Nephron progenitor cell (in vitro differentiated cells): ENCODE data around the gene MRPL27.
"Not testable (repeated sequence)": the region's sequence is repeated elsewhere in the genome, so short reads cannot be mapped to it uniquely, and the experiment has no call there.

ENCODE experiments used
- DNase-seq: peaks from one replicate; pipeline ENCODE4 v3.0.0; 2021
- H3K27ac Mint-ChIP-seq: 2 replicates; pipeline ENCODE4 v1.8.0; 2021; ENCODE audit warnings: mild to moderate bottlenecking, moderate library complexity, mixed read lengths
- H3K27me3 Mint-ChIP-seq: 2 replicates; pipeline ENCODE4 v1.8.0; 2021; ENCODE audit warnings: mild to moderate bottlenecking, low read depth, mixed read lengths; ENCODE audit not compliant: poor library complexity
- H3K36me3 Mint-ChIP-seq: 2 replicates; pipeline ENCODE4 v1.8.0; 2021; ENCODE audit warnings: low read depth, mixed read lengths
- H3K4me1 Mint-ChIP-seq: 2 replicates; pipeline ENCODE4 v1.8.0; 2021; ENCODE audit warnings: mixed read lengths
- H3K4me3 Mint-ChIP-seq: 2 replicates; pipeline ENCODE4 v1.8.0; 2021; ENCODE audit warnings: mild to moderate bottlenecking, moderate library complexity, mixed read lengths
- H3K9me3 Mint-ChIP-seq: 2 replicates; pipeline ENCODE4 v1.8.0; 2021; ENCODE audit warnings: mild to moderate bottlenecking, moderate library complexity, mixed read lengths
- CTCF ChIP-seq: fragments of 200-600 bp; sonication (generic); IDR thresholded peaks from 2 replicates; pipeline ENCODE4 v1.5.0; 2021; ENCODE audit warnings: antibody characterized with exemption

MRPL27 gene

GRCh38 chr17:50372758-50373556 lies at the start of gene MRPL27, which contains the start of gene EME1:
TSS of gene MRPL27 (minus strand) at chr17:50373184. CDS start at chr17:50373170, 14 bp downstream.
TSS of gene EME1 (plus strand) at chr17:50373229. CDS start at chr17:50375209, 1,980 bp downstream.
- Mint-ChIP-seq H3K4me3 (peak within 1 kb of the TSS; percentile 99), H3K9me3 (no peaks in the 10 kb centered on the region), H3K36me3 (peaks cover 37% of the 10 kb centered on the region), H3K27me3 (peaks cover 3% of the 10 kb centered on the region), H3K27ac (peak within 1 kb of the TSS; percentile 99), H3K4me1 (peaks cover 32% of the 10 kb centered on the region)
- DNase-seq: peak; percentile 74
- TF ChIP-seq CTCF: no peak

DNA sequence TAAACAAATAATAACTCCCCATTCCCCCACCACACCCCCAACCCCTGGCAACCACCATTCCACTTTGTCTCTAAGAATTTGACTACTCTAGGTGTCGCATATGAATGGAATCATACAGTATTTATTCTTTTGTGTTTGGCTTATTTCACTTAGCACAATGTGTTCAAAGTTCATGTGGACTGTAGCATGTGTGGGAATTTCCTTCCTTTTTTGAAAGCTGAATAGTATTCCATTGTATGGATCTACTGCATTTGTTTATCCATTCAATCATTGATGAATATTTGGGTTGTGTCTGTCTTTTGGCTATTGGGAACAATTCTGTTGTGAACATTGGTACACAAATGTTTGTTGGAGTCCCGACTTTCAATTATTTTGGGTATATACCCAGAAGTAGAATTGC lies 49.8 kb upstream of the MRPL27 start:
- no peak overlapping the region for H3K4me3 Mint-ChIP-seq
- no peak for DNase-seq
- no peak for TF ChIP-seq CTCF
- peaks cover 6% of the 10 kb centered on the region for H3K36me3 Mint-ChIP-seq
- H3K4me1 Mint-ChIP-seq: peaks cover 38% of the 10 kb centered on the region
- peaks cover 26% of the 10 kb centered on the region for H3K9me3 Mint-ChIP-seq
- no peak overlapping the region for H3K27ac Mint-ChIP-seq
- peaks cover 16% of the 10 kb centered on the region for H3K27me3 Mint-ChIP-seq

- Mint-ChIP-seq H3K36me3 (peaks cover 6% of the 10 kb centered on the region), H3K9me3 (peaks cover 26% of the 10 kb centered on the region), H3K27ac (no peak overlapping the region), H3K27me3 (peaks cover 20% of the 10 kb centered on the region), H3K4me1 (peaks cover 25% of the 10 kb centered on the region), H3K4me3 (no peak overlapping the region)
- no peak for TF ChIP-seq CTCF
- DNase-seq: no peak
Measured at GRCh38 chr17:50421308-50422051, 48.5 kb upstream of the MRPL27 start.

- Mint-ChIP-seq H3K4me3 (no peak overlapping the region), H3K36me3 (peaks cover 6% of the 10 kb centered on the region), H3K4me1 (peaks cover 22% of the 10 kb centered on the region), H3K27me3 (peaks cover 28% of the 10 kb centered on the region), H3K9me3 (peaks cover 26% of the 10 kb centered on the region), H3K27ac (no peak overlapping the region)
- TF ChIP-seq CTCF: no peak
- no peak for DNase-seq
Measured at GRCh38 chr17:50420419-50421112, 47.6 kb upstream of the MRPL27 start.

DNA sequence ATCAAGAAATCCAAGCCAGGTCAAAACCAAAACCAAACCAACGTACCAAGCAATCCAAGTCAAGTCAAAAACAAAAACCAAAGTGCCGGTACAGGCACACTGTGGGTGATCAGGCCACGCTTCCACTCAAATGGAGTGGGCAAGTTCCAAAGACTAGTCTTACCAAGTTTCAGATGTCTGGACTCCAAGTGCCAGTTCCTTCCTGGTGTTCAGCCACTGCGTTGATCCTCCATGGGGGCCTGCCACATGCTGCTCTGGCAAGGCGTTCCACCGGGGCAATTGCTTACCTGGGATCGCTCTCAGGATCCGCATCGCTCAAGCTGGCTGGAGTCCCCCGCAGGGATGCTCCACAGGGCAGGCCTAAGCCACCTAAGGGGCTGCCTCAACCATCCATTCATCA lies 46.6 kb upstream of the MRPL27 start:
- H3K9me3 Mint-ChIP-seq: peaks cover 26% of the 10 kb centered on the region
- H3K27ac Mint-ChIP-seq, H3K4me3 Mint-ChIP-seq, H3K36me3 Mint-ChIP-seq, DNase-seq: not testable (repeated sequence)
- H3K27me3 Mint-ChIP-seq: peaks cover 28% of the 10 kb centered on the region
- peaks cover 12% of the 10 kb centered on the region for H3K4me1 Mint-ChIP-seq

DNA sequence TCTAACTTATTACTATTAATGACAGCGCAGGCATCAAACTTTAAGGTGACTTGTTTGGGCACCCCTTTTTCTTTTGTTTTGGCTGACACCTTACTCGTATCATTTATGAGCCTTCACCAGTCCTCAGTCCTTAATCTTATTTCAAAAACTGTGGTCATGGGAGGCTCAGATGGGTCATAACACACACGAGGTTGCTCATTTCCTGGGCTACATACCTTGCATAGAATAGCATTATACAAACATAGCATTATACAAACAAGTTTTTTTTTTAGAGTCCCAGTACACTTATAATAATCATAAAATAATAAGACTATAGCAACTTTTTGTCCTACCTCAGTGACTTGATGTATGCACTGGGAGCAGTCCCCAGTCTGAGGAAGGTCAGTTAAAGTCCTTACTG lies 41.8 kb upstream of the MRPL27 start:
- peaks cover 6% of the 10 kb centered on the region for H3K36me3 Mint-ChIP-seq
- peaks cover 30% of the 10 kb centered on the region for H3K27me3 Mint-ChIP-seq
- H3K9me3 Mint-ChIP-seq: peaks cover 12% of the 10 kb centered on the region
- TF ChIP-seq CTCF: no peak
- H3K4me3 Mint-ChIP-seq: no peak overlapping the region
- H3K4me1 Mint-ChIP-seq: no peaks in the 10 kb centered on the region
- no peak overlapping the region for H3K27ac Mint-ChIP-seq
- no peak for DNase-seq
